Left cardiac atrium (tissue), 4 donors: ENCODE measurements around the gene OTOG. TPM values are rescaled to one million over a fixed set of nuclear protein-coding genes. Genes with fewer than 3 reads are reported as not detected.

Experiments
- ATAC-seq, 2 donors: fragments of 200-7000 bp; cut with Tn5 transposase; one replicate each; pipeline ENCODE4 v1.9.1; 2020; ENCODE audit warnings: mild to moderate bottlenecking in 2 of 2, moderate library complexity in 2 of 2
- DNase-seq: peaks from one replicate; pipeline ENCODE4 v3.0.0-alpha.2; 2020
- intact Hi-C, 2 donors: fragments of 100-400 bp; cut with DNase I; formaldehyde crosslinking; loops; one replicate each; pipeline versions ENCODE4 v1.14.1 to v1.15.1; 2022 to 2023
- total RNA-seq, 2 donors: library from RNA; stranded (reverse); fragmentation: NEBNext Ultra II Directional; extraction: Animal tissue kit (Norgen Biotek cat#: 25700); gene quantifications; one replicate each; pipeline ENCODE4 v1.2.1, GENCODE V29; 2021
- donor health status: DM: no; HTN: yes; CAD: no.
- donor health status: DM: no; HTN: yes; CAD: no; lungs with severe emphysema.
- donor health status: DM: yes; HTN: yes; CAD: no.
- donor health status: Dilated cardiomyopathy.

The OTOG gene
- total RNA-seq, 2 donors from 2014 or later, result not detected

DNA sequence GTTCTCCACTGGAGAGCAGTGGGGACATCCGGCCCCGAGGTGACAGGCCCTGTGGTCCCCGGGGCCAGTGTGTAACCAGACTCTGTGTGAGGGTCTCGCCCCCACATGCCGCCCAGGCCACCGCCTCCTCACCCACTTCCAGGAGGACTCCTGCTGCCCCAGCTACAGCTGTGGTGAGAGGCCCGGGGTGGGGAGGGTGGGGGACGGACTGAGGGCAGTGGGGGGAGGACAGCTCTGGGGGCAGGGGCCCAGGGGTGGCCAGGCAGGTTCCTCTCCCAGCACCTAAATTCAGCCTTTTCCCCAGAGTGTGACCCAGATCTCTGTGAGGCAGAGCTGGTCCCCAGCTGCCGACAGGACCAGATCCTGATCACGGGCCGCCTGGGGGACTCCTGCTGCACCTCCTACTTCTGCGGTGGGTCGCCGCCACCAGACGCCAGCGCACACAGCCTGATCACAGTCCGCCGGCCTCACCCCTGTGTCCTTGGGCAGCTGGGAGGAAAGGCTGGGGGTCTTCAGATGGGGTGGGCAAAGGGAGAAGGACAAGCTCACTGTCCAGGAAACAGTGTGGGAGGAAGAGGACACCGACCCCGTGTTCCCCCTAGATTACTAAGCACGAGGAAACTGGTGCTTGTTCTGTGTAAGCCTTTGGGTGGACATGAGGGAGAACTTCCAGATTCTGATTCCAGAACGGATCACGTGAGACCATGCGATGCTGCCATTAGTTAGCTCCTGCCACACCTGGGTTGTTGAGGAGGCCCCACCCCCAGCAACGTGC, 87.9 kb downstream of the OTOG start:
- intact Hi-C loops, result no loop called here
- ATAC-seq (no peak), DNase-seq (no peak)

GRCh38 chr11:17635551-17635938, 88.5 kb downstream of the OTOG start:
- ATAC-seq (no peak), DNase-seq (no peak)
- intact Hi-C loops, result no loop called here

DNA sequence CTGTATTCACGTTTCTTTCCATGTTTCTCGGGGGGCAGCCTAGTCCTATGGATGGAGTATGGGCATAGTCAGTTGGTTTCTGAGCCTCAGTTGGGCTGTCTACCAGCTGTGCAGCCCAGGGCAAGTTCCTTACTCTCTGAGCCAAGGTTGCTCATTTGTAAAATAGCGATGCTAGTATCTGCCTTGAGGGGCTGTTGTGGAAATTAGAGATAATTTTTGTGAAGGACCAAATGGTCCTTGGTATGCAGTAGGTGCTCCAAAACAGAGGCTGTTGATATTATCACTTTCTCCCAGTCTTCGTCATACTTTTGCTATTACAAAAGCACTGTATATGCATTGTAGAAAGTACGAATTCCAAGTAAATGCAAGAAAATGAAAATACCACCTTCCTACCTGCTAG, 89.7 kb downstream of the OTOG start:
- DNase-seq (no peak), ATAC-seq (no peak)
- intact Hi-C loops, result no loop called here

- ATAC-seq (no peak), DNase-seq (no peak)
- intact Hi-C loops, result no loop called here
These were observed 90.8 kb downstream of the OTOG start for GRCh38 chr11:17637901-17638300.

DNA sequence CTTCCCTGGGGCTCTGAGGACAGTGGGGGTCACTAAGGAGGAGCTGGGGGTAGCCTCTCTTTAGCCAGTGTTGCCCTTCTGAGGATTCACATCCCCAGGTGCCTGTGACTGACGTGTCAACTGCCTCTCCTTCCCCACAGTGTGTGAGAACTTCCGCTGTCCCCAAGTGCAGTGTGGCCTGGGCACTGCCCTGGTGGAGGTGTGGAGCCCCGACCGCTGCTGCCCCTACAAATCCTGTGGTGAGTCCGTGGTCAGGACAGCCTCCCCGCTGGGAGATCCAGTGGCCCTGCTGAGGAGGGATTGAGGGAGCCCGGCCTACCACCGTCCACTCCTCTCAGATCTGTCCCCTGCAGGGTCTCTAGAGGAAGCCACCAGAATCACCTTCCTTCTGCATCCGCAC, 91.3 kb downstream of the OTOG start:
- DNase-seq (no peak), ATAC-seq (no peak)
- intact Hi-C loops, result no loop called here

DNA sequence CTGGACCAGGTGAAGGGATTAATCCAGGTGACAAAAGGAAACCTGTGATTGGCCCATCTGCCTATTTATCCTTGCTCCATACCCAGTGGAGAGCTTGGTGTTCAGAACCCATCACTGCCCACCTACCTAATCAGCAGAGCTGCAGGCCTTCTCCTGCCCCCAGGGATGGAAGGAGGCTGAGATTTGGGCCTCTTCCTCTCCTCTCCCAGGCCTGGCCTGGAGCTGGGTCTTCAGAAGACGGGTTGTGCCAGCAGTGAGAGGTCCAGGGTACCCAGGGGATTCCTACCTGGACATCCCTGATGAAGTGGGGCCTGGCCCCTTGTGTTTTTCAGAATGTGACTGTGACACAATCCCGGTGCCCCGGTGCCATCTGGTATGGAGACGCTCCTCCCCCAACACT, 92.0 kb downstream of the OTOG start:
- intact Hi-C loops, result no loop called here
- DNase-seq (no peak), ATAC-seq (no peak)

- ATAC-seq (no peak), DNase-seq (no peak)
- intact Hi-C loops, result no loop called here
These were observed 92.7 kb downstream of the OTOG start for GRCh38 chr11:17639781-17640180.

GRCh38 chr11:17640493-17641164, 93.6 kb downstream of the OTOG start:
- intact Hi-C loops, result no loop called here
- DNase-seq, result no peak

GRCh38 chr11:17641792-17642350, 94.8 kb downstream of the OTOG start:
- DNase-seq, result no peak
- ATAC-seq, result no peak
- intact Hi-C loops, result no loop called here

More at GRCh38 chr11:17640493-17641164, 93.6 kb downstream of the OTOG start:
- no peak for ATAC-seq

GRCh38 chr11:17642370-17642769, 95.3 kb downstream of the OTOG start:
- ATAC-seq (no peak), DNase-seq (no peak)
- intact Hi-C loops, result no loop called here

GRCh38 chr11:17642980-17643379, 95.9 kb downstream of the OTOG start:
- DNase-seq (no peak), ATAC-seq (no peak)
- intact Hi-C loops, result no loop called here

GRCh38 chr11:17643506-17644405, 96.7 kb downstream of the OTOG start:
- DNase-seq (no peak), ATAC-seq (no peak)
- intact Hi-C loops, result no loop called here

DNA sequence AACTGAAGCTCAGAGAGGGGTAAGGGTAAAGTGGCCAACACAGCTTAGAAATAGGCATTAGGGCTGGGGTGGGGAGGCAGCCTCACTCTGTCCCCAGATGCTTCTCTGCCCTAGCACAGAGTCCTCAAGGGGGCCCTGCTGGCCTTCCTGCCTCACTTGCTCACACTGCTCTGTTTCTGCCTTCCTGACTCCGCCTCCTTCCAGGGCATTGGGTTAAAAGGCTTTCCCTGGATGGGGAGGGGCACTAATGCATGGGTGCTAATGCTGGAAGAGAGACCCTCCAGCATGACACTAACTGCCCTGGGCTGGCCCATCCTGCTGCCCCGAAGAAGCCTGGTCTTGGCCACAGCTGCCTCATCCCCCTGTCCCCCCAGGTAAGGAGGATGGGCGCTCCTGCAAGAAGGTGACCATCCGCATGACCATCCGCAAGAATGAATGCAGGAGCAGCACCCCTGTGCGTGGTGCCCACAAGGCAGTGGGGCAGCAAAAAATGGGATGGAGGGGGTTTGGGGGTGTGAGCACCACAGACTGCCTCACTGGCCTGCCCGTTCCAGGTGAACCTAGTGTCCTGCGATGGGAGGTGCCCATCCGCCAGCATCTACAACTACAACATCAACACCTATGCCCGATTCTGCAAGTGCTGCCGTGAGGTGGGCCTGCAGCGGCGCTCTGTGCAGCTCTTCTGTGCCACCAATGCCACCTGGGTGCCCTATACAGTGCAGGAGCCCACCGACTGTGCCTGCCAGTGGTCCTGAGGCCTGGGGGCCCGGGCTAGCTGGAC, 98.3 kb downstream of the OTOG start:
- no peak for ATAC-seq
- DNase-seq, result no peak
- intact Hi-C loops, result no loop called here

- intact Hi-C loops, result no loop called here
- DNase-seq (no peak), ATAC-seq (no peak)
These were observed 99.5 kb downstream of the OTOG start for GRCh38 chr11:17646451-17647145.

DNA sequence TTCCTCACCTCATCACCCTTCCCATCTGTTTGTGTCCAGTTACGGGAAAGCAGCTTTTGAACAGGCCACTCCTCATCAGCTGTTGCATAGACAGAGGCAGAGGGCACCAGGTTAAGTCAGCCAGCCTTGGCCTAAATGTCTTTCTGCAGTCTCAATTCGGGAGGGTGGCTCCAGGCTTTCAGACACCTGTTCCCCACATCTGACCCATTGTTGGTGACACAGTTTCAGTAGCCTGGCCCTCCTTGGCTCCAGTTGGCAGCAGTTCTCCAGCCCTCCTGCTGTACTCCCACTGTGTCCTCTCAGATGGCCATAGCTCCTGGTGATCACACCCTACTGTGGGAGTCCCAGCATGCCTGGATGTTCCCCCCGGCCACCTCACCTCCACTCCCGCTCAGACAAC, 101.5 kb downstream of the OTOG start:
- intact Hi-C loops, result no loop called here
- no peak for ATAC-seq

DNA sequence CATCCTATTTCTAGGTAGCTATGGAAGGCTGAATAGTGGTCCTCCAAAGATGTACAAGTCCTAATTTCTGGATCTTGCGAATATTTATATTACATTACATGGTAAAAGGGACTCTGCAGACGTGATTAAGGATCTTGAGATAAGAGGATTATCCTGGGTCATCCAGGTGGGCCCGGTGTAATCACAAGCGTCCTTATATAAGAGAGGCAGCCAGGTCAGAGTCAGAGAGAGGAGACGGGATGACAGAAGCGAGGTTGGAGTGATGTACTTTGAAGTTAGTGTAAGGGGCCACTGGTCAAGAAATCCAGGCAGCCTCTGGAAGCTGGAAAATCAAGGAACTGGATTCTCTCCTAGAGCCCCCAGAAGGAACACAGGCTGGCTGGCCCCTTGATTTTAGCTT, 102.2 kb downstream of the OTOG start:
- no peak for ATAC-seq
- intact Hi-C loops, result no loop called here
- no peak for DNase-seq

More for the DNA sequence above, 101.5 kb downstream of the OTOG start:
- DNase-seq, result no peak

GRCh38 chr11:17649696-17650095, 102.6 kb downstream of the OTOG start:
- DNase-seq (no peak), ATAC-seq (no peak)
- intact Hi-C loops, result no loop called here

GRCh38 chr11:17650127-17650911, 103.3 kb downstream of the OTOG start:
- intact Hi-C loops, result no loop called here
- ATAC-seq (no peak), DNase-seq (no peak)
